ENCODE measurements around the gene JMJD8. TPM values are rescaled to one million over a fixed set of nuclear protein-coding genes. Genes with fewer than 3 reads are reported as not detected.

JMJD8 gene
- total RNA-seq, 1 experiment from 2014 or later, result 121 TPM

GRCh38 chr16:676565-676902 lies 7.6 kb downstream of the JMJD8 start (continued):
- TF ChIP-seq YY1 (IDR thresholded peaks at IDR 0.05; ENCODE audit: extremely low read depth, insufficient replicate concordance, low read depth, low read length) (no peak), ATF3 (IDR thresholded peaks at IDR 0.05) (no peak), POLR2AphosphoS5 (IDR thresholded peaks at IDR 0.05; ENCODE audit: low read depth, low read length) (no peak), MAX (IDR thresholded peaks at IDR 0.05) (no peak)
- TF ChIP-seq, protein P1, sequence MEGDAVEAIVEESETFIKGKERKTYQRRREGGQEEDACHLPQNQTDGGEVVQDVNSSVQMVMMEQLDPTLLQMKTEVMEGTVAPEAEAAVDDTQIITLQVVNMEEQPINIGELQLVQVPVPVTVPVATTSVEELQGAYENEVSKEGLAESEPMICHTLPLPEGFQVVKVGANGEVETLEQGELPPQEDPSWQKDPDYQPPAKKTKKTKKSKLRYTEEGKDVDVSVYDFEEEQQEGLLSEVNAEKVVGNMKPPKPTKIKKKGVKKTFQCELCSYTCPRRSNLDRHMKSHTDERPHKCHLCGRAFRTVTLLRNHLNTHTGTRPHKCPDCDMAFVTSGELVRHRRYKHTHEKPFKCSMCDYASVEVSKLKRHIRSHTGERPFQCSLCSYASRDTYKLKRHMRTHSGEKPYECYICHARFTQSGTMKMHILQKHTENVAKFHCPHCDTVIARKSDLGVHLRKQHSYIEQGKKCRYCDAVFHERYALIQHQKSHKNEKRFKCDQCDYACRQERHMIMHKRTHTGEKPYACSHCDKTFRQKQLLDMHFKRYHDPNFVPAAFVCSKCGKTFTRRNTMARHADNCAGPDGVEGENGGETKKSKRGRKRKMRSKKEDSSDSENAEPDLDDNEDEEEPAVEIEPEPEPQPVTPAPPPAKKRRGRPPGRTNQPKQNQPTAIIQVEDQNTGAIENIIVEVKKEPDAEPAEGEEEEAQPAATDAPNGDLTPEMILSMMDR (IDR thresholded peaks at IDR 0.05 in 2 of 3, conservative IDR thresholded peaks at IDR 0.05 in 1 of 3; ENCODE audit: borderline replicate concordance in 1 of 3, insufficient read depth in 1 of 3, low read depth in 2 of 3, low read length in 2 of 3), result no peak

GRCh38 chr16:675884-676564 lies 8.1 kb downstream of the JMJD8 start:
- H3K27ac ChIP-seq (ENCODE audit: low read depth, low read length), result no peak overlapping the region
- DNase-seq (ENCODE audit: low read depth, low spot score) (no peak), ATAC-seq (no peak)
- intact Hi-C loops (cut with micrococcal nuclease), result no loop called here
- H3K27me3 ChIP-seq (ENCODE audit: insufficient read depth, low read length), result no peaks in the 10 kb centered on the region
- no peak overlapping the region for H3K4me3 ChIP-seq (replicated peaks in 1 of 2; ENCODE audit: low read depth in 1 of 2, low read length in 2 of 2)
- peaks cover 0 to 5% of the 10 kb centered on the region in 2 experiments; a peak in 2 of 4 replicates for H3K36me3 ChIP-seq (ENCODE audit: control insufficient read depth in 1 of 2, insufficient read depth in 2 of 2, low read length in 2 of 2)
- H4K20me1 ChIP-seq (ENCODE audit: insufficient read depth), result no peaks in the 10 kb centered on the region
- H3K9me2 ChIP-seq (ENCODE audit: insufficient read depth), result no peaks in the 10 kb centered on the region
- H2AFZ ChIP-seq (ENCODE audit: low read depth, low read length, poor library complexity, severe bottlenecking), result no peak overlapping the region
- H3K4me1 ChIP-seq (ENCODE audit: control insufficient read depth in 1 of 2, insufficient read depth in 2 of 2, low read length in 2 of 2), result peaks cover 0 to 12% of the 10 kb centered on the region in 2 experiments; a peak in 2 of 4 replicates
- no TSS peak for BruUV-seq (replicated peaks)
- H3K4me2 ChIP-seq (ENCODE audit: low read length), result no peak overlapping the region
- H3K79me2 ChIP-seq (ENCODE audit: insufficient read depth, low read length), result peaks cover 5% of the 10 kb centered on the region
- ChIA-PET CTCF (no interaction called here), POLR2A (no interaction called here), RAD21 (ENCODE audit: low non-redundant PET in 1 of 2, low total read pairs in 2 of 2, uncharacterized antibody in 2 of 2, unreplicated experiment in 2 of 2) (no interaction called here)
- H3K9ac ChIP-seq (ENCODE audit: low read length), result no peak overlapping the region
- H3K9me3 ChIP-seq (ENCODE audit: control insufficient read depth in 1 of 2, insufficient read depth in 1 of 2, low read depth in 1 of 2, low read length in 2 of 2), result no peaks in the 10 kb centered on the region
- no peak for TF ChIP-seq ZBTB33 (IDR thresholded peaks at IDR 0.05; ENCODE audit: extremely low read depth, insufficient replicate concordance, low read length)
- no peak for TF ChIP-seq POLR2AphosphoS5 (IDR thresholded peaks at IDR 0.05; ENCODE audit: low read depth, low read length)
- TF ChIP-seq ATF3 (IDR thresholded peaks at IDR 0.05), result no peak
- TF ChIP-seq CEBPB (IDR thresholded peaks at IDR 0.05; ENCODE audit: low read depth), result no peak
- TF ChIP-seq ELF1 (IDR thresholded peaks at IDR 0.05; ENCODE audit: borderline replicate concordance, low read depth), result no peak
- TF ChIP-seq EZH2 (IDR thresholded peaks at IDR 0.05), result no peak
- no peak for TF ChIP-seq MAX (IDR thresholded peaks at IDR 0.05)
- no peak for TF ChIP-seq JUND (IDR thresholded peaks at IDR 0.05)
- no peak for TF ChIP-seq RAD21 (IDR thresholded peaks at IDR 0.05; ENCODE audit: low read depth)
- TF ChIP-seq CBX3 (IDR thresholded peaks at IDR 0.05; ENCODE audit: low read depth), result no peak
- TF ChIP-seq ZFX (IDR thresholded peaks at IDR 0.05), result no peak
- no peak for TF ChIP-seq REST (IDR thresholded peaks at IDR 0.05; ENCODE audit: low read depth)
- no peak for TF ChIP-seq YY1 (IDR thresholded peaks at IDR 0.05; ENCODE audit: extremely low read depth, insufficient replicate concordance, low read depth, low read length)
- TF ChIP-seq SRF (IDR thresholded peaks at IDR 0.05; ENCODE audit: low read depth), result no peak

Data from HCT116 (cell line).